HL-60 (cell line): ENCODE data around the gene C17orf113.

Experiments used
- DNase-seq, 2 experiments: peaks; one replicate each; pipeline ENCODE4 v3.0.0-alpha.2; 2010 to 2020; ENCODE audit warnings: low read depth in 1 of 2, low spot score in 1 of 2
- H3K27ac ChIP-seq: fragments of 250-450 bp; sonication (Bioruptor Pico); replicated peaks from 2 replicates; pipeline ENCODE4 v1.5.1; 2020; ENCODE audit warnings: mild to moderate bottlenecking, moderate library complexity
- H3K27me3 ChIP-seq: fragments of 250-450 bp; sonication (Bioruptor Pico); 2 replicates; pipeline ENCODE4 v1.5.1; 2021; ENCODE audit warnings: mild to moderate bottlenecking, moderate library complexity; ENCODE audit not compliant: insufficient read depth, poor library complexity, severe bottlenecking
- H3K4me3 ChIP-seq: replicated peaks from 2 replicates; pipeline ENCODE4 v1.5.1; 2011; ENCODE audit warnings: mild to moderate bottlenecking, control low read depth, low read length; ENCODE audit not compliant: insufficient read depth
- CTCF ChIP-seq: IDR thresholded peaks from one replicate; pipeline ENCODE4 v1.5.1; 2011; ENCODE audit warnings: low read length, control low read depth, inconsistent platforms; ENCODE audit not compliant: insufficient read depth
- GABPA ChIP-seq: IDR thresholded peaks from 2 replicates; pipeline ENCODE4 v1.6.1; 2012; ENCODE audit warnings: low read depth
- POLR2AphosphoS5 ChIP-seq: IDR thresholded peaks from 2 replicates; pipeline ENCODE4 v1.6.1; 2012; ENCODE audit warnings: low read depth
- REST ChIP-seq: IDR thresholded peaks from 2 replicates; pipeline ENCODE4 v1.6.1; 2012; ENCODE audit warnings: low read depth; ENCODE audit not compliant: insufficient replicate concordance
- SPI1 ChIP-seq: IDR thresholded peaks from 2 replicates; pipeline ENCODE4 v1.6.1; 2012; ENCODE audit warnings: low read depth, mild to moderate bottlenecking, borderline replicate concordance

C17orf113 gene

GRCh38 chr17:42078396-42079043 lies 28.1 kb upstream of the C17orf113 start:
- H3K27me3 ChIP-seq: no peaks in the 10 kb centered on the region
- DNase-seq: no peak
- H3K4me3 ChIP-seq: no peak overlapping the region
- TF ChIP-seq CTCF (no peak), GABPA (no peak), REST (no peak), SPI1 (no peak), POLR2AphosphoS5 (no peak)
- H3K27ac ChIP-seq: no peak overlapping the region

GRCh38 chr17:42077755-42078154 lies 27.4 kb upstream of the C17orf113 start:
- no peak for DNase-seq
- no peak for TF ChIP-seq REST
- TF ChIP-seq CTCF: no peak
- no peak for TF ChIP-seq POLR2AphosphoS5
- no peak for TF ChIP-seq SPI1
- no peak for TF ChIP-seq GABPA

GRCh38 chr17:42076797-42077559 lies 26.6 kb upstream of the C17orf113 start:
- Histone ChIP-seq H3K4me3 (no peak overlapping the region), H3K27ac (no peak overlapping the region), H3K27me3 (peaks cover 6% of the 10 kb centered on the region)
- DNase-seq: no peak
- TF ChIP-seq REST: no peak
- no peak for TF ChIP-seq SPI1
- TF ChIP-seq GABPA: no peak
- TF ChIP-seq CTCF: no peak
- TF ChIP-seq POLR2AphosphoS5: no peak

More at GRCh38 chr17:42077755-42078154, 27.4 kb upstream of the C17orf113 start:
- Histone ChIP-seq H3K4me3 (no peak overlapping the region), H3K27me3 (peaks cover 1% of the 10 kb centered on the region), H3K27ac (no peak overlapping the region)
